GM12891 (cell line): ENCODE results near the gene AUH.

Source experiments
- PAX5 ChIP-seq: IDR thresholded peaks from 2 replicates; pipeline ENCODE4 v1.6.1; 2011; ENCODE audit warnings: low read length, moderate library complexity, mild to moderate bottlenecking; ENCODE audit not compliant: insufficient read depth, severe bottlenecking
- POLR2A ChIP-seq: IDR thresholded peaks from 2 replicates; pipeline ENCODE4 v1.6.1; 2011; ENCODE audit warnings: low read depth, low read length, control low read depth
- POLR2AphosphoS5 ChIP-seq: IDR thresholded peaks from 2 replicates; pipeline ENCODE4 v1.6.1; 2011; ENCODE audit warnings: low read depth, low read length, control low read depth
- POU2F2 ChIP-seq: IDR thresholded peaks from 2 replicates; pipeline ENCODE4 v1.6.1; 2011; ENCODE audit warnings: low read depth, mild to moderate bottlenecking, control low read depth, low read length, moderate library complexity
- SPI1 ChIP-seq: IDR thresholded peaks from 2 replicates; pipeline ENCODE4 v1.6.1; 2011; ENCODE audit warnings: low read depth, low read length, control low read depth
- TAF1 ChIP-seq: IDR thresholded peaks from 2 replicates; pipeline ENCODE4 v1.6.1; 2011; ENCODE audit warnings: low read depth, low read length, control low read depth

GRCh38 chr9:91269907-91270491, 91.7 kb downstream of the AUH start:
- TF ChIP-seq POLR2AphosphoS5 (no peak), POLR2A (no peak), TAF1 (no peak), SPI1 (no peak), POU2F2 (no peak), PAX5 (no peak)
